H1 (cell line): ENCODE data around the gene EVC2. TPM values are rescaled to one million over a fixed set of nuclear protein-coding genes. Genes with fewer than 3 reads are reported as not detected.

Experiments
- GTF2F1 ChIP-seq: IDR thresholded peaks from 2 replicates; pipeline ENCODE4 v1.6.1; 2012; ENCODE audit warnings: low read depth, low read length, improper control_type of control experiment, borderline replicate concordance
- polyA plus RNA-seq, 7 experiments: library from polyadenylated mRNA; depleted of rRNA in 3 of 7; stranded (reverse) in 5 of 7; unstranded in 2 of 7; fragments of >200 nt in 5 of 7; fragments of 200-250 nt in 2 of 7; gene quantifications; 1 replicate in 5 of 7; 2 replicates in 1 of 7; 4 replicates in 1 of 7; pipeline versions ENCODE4 v1.2.1 to v1.2.3, GENCODE V29; 2011 to 2013; ENCODE audit warnings: missing spikeins in 2 of 7, mixed read lengths in 2 of 7
- total RNA-seq: library from RNA; stranded (reverse); fragmentation: NEBNext Ultra II Directional; extraction: Animal tissue kit (Norgen Biotek cat#: 25700); gene quantifications from 2 replicates; pipeline ENCODE4 v1.2.1, GENCODE V29; 2021
- TF ChIP-seq, protein P1 (sequence below): IDR thresholded peaks from 2 replicates; pipeline ENCODE4 v1.6.1; 2012; ENCODE audit warnings: low read length, inconsistent platforms

Gene EVC2
- total and polyA plus RNA-seq, 2 of the 8 experiments (the other 6 are each of a cell fraction or from before 2014, with no cell fraction given) = 0.73 to 5.9 TPM

DNA sequence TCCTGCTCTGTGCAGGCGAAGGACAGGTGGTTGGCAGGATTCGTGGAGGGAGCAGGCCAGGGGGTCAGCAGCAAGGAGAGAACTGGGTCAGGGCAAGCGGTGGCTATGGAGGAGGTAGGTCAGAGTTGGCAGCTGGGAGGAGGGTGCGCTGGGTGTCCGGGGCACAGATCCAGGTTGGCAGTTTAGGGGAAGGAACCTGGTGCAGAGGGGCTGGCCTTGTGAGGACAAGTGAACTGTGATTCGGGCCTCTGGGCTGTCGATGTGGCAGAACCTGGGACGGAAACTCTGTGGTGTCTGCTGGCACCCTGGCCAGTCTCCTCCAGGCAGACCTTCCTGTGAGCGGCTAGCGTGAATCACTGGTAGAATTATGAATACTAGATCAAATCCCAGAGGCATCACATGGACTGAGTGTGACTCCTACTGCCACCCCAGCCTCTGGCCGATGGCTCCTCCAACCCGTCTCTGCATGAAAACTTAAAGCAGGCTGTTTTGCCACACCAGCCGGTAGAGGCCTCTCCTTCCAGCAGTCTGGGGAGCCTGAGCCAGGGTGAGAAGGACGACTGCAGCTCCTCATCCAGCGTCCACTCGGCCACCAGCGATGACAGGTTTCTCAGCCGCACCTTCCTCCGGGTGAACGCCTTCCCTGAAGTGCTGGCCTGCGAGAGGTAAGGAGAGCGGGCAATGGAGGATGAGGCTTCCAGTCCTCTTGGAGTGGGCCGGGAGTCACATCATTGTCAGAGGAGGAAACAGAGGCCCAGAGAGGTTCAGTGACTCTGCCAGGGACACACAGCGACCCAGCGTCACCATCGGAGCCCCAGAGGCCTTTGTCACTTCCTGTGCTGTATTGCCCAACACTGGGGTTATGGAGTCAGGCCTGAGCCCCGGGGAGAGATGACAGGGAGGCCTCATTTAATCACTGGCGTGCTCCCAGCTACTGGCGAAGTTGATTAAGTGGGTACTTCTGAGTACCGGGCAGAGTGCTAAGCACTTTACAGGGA, 22.9 kb upstream of the EVC2 start (continued):
- TF ChIP-seq, protein P1, sequence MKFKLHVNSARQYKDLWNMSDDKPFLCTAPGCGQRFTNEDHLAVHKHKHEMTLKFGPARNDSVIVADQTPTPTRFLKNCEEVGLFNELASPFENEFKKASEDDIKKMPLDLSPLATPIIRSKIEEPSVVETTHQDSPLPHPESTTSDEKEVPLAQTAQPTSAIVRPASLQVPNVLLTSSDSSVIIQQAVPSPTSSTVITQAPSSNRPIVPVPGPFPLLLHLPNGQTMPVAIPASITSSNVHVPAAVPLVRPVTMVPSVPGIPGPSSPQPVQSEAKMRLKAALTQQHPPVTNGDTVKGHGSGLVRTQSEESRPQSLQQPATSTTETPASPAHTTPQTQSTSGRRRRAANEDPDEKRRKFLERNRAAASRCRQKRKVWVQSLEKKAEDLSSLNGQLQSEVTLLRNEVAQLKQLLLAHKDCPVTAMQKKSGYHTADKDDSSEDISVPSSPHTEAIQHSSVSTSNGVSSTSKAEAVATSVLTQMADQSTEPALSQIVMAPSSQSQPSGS = no peak
- TF ChIP-seq GTF2F1 = no peak
- TF ChIP-seq, all 59 proteins: peak for 0
